ENCODE data around the gene ULK1.
"Not testable (repeated sequence)": the region's sequence is repeated elsewhere in the genome, so short reads cannot be mapped to it uniquely, and the experiment has no call there.

Gene ULK1

GRCh38 chr12:131948166-131948712, 53.8 kb downstream of the ULK1 start:
- no peak for TF ChIP-seq CTCF (IDR thresholded peaks at IDR 0.05; ENCODE audit: low read depth, low read length, missing control alignments)
- no peak for DNase-seq
- in situ Hi-C loops (cut with HindIII; ENCODE audit: low pct_ligation_motif_present, low sequenced_read_pairs), result no loop called here
- no peak overlapping the region for H3K4me3 ChIP-seq (ENCODE audit: low read depth, low read length)
- H3K27me3 ChIP-seq (replicated peaks), result no peaks in the 10 kb centered on the region
- no peak overlapping the region for H3K27ac ChIP-seq
- H3K36me3 ChIP-seq (replicated peaks), result peaks cover 13% of the 10 kb centered on the region

- in situ Hi-C loops (cut with HindIII; ENCODE audit: low pct_ligation_motif_present, low sequenced_read_pairs); H3K27me3 ChIP-seq (replicated peaks); DNase-seq; H3K36me3 ChIP-seq (replicated peaks): not testable (repeated sequence)
- H3K4me3 ChIP-seq (ENCODE audit: low read depth, low read length), result peak overlapping the region; percentile 81
- peak overlapping the region; percentile 34 for H3K27ac ChIP-seq
Observed at GRCh38 chr12:131948713-131949430, 54.5 kb downstream of the ULK1 start.

GRCh38 chr12:131949431-131950181, 55.2 kb downstream of the ULK1 start, which contains the start of gene EP400:
Gene EP400, plus strand, starts transcription at chr12:131949942. Its CDS starts 10,678 bp downstream, at chr12:131960620.
- peak; percentile 86 for DNase-seq
- no peak for TF ChIP-seq CTCF (IDR thresholded peaks at IDR 0.05; ENCODE audit: low read depth, low read length, missing control alignments)
- H3K27ac ChIP-seq, result peak within 1 kb of the TSS; percentile 57
- H3K36me3 ChIP-seq (replicated peaks), result peaks cover 1% of the 10 kb centered on the region
- H3K4me3 ChIP-seq (ENCODE audit: low read depth, low read length), result peak within 1 kb of the TSS; percentile 81
- no peaks in the 10 kb centered on the region for H3K27me3 ChIP-seq (replicated peaks)
- in situ Hi-C loops (cut with HindIII; ENCODE audit: low pct_ligation_motif_present, low sequenced_read_pairs), result no loop called here

GRCh38 chr12:131950182-131950913, 55.9 kb downstream of the ULK1 start:
- in situ Hi-C loops (cut with HindIII; ENCODE audit: low pct_ligation_motif_present, low sequenced_read_pairs), result no loop called here
- peak overlapping the region; percentile 57 for H3K27ac ChIP-seq
- TF ChIP-seq CTCF (IDR thresholded peaks at IDR 0.05; ENCODE audit: low read depth, low read length, missing control alignments), result no peak
- peak overlapping the region; percentile 81 for H3K4me3 ChIP-seq (ENCODE audit: low read depth, low read length)
- DNase-seq, result no peak
- no peaks in the 10 kb centered on the region for H3K27me3 ChIP-seq (replicated peaks)
- no peaks in the 10 kb centered on the region for H3K36me3 ChIP-seq (replicated peaks)

- H3K36me3 ChIP-seq (replicated peaks); in situ Hi-C loops (cut with HindIII; ENCODE audit: low pct_ligation_motif_present, low sequenced_read_pairs); DNase-seq; H3K27ac ChIP-seq; H3K27me3 ChIP-seq (replicated peaks); H3K4me3 ChIP-seq (ENCODE audit: low read depth, low read length): not testable (repeated sequence)
Observed at GRCh38 chr12:131953810-131954209, 59.4 kb downstream of the ULK1 start.

- H3K4me3 ChIP-seq (ENCODE audit: low read depth, low read length); in situ Hi-C loops (cut with HindIII; ENCODE audit: low pct_ligation_motif_present, low sequenced_read_pairs); H3K27ac ChIP-seq; DNase-seq; H3K27me3 ChIP-seq (replicated peaks); H3K36me3 ChIP-seq (replicated peaks): not testable (repeated sequence)
Observed at GRCh38 chr12:131954460-131954859, 60.0 kb downstream of the ULK1 start.

GRCh38 chr12:131959116-131959515, 64.7 kb downstream of the ULK1 start:
- no peak for TF ChIP-seq CTCF (IDR thresholded peaks at IDR 0.05; ENCODE audit: low read depth, low read length, missing control alignments)
- Histone ChIP-seq H3K36me3 (replicated peaks) (peaks cover 5% of the 10 kb centered on the region), H3K4me3 (ENCODE audit: low read depth, low read length) (no peak overlapping the region), H3K27ac (no peak overlapping the region), H3K27me3 (replicated peaks) (no peaks in the 10 kb centered on the region)
- in situ Hi-C loops (cut with HindIII; ENCODE audit: low pct_ligation_motif_present, low sequenced_read_pairs), result no loop called here
- DNase-seq, result no peak
